HG02759 (cell line): ENCODE data around the gene KCNMB4.
"Not testable (repeated sequence)": the region's sequence is repeated elsewhere in the genome, so short reads cannot be mapped to it uniquely, and the experiment has no call there.

Experiments used
- ATAC-seq: cut with Tn5 transposase; IDR thresholded peaks from one replicate; pipeline ENCODE4 v1.9.1; 2021; ENCODE audit warnings: mild to moderate bottlenecking, moderate library complexity; ENCODE audit not compliant: unreplicated experiment

The KCNMB4 gene

DNA sequence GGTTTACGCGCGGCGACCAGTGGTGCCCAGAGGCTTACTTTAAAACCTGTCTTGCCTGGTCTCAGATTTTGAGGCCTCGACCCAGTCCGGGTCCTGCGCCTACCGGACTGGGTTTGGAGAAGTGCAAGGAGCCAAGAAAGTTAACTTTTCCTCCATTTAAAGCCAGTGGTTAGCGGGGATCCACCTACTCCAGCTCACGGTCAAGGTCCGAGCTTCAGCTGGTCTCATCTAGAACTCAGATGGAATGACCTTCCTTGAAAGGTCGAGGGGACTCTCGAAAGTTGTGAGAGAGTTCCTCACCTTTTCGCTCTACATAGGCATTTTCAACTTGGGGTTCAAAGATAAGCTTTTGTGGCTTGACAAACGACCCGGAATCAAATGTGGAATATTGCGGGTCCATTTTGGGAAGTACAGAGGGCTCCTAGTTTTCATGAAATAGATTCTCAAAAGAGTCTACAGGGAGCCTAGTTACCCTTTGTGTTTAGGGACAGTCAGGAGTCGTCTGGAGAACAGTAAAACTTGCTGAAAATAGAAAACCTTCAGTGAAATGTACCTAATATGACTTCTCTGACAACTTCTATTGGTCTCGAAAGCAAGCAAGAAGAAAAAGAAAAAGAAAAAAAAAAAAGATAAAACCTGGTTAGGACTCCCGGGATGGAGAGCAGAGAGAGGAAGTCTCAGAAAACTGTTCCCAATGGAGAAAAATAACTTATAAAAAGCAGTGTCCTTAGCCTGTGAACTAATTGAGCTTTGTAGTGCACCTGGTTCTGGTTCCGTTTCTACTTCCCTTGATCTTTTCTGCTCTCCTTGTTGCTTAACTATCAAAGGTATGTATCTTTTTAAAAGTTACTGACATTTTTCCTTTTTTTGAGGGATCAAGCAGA, 1.4 kb downstream of the KCNMB4 start:
- ATAC-seq = no peak

DNA sequence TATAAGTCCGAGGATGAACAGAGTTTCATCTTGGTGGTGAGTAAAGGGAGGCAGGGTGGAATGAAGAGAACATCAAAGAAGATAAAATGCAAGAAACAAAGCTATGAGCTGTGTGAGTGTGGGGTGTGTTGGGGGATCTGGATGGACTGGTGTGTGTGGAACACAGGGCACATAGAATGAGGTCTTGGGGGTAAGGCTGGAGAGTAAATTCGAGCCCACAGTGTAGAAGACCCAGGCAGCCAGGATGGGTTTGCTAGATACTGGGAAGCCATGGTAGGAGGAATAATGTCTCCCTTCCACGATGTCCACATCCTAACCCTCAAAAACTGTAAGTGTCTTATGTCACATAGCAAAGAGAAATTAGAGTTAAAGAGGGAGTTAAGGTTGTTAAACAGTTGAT, 6.8 kb downstream of the KCNMB4 start:
- ATAC-seq = no peak

DNA sequence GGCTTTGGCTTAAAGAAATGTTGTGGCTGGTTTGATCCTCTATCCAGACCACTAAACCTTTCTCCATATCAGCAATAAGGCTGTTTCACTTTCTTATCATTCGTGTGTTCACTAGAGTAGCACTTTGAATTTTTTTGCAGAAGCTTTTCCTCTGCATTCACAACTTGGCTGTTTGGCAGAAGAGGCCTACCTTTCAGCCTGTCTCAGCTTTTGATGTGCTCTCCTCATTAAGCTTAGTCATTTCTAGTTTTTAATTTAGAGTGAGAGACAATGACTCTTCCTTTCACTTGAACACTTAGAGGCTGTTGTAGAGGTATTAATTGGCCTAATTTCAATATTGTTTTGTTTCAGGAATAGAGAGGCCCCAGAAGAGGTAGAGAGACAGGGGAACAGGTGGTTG, 13.8 kb downstream of the KCNMB4 start:
- no peak for ATAC-seq

DNA sequence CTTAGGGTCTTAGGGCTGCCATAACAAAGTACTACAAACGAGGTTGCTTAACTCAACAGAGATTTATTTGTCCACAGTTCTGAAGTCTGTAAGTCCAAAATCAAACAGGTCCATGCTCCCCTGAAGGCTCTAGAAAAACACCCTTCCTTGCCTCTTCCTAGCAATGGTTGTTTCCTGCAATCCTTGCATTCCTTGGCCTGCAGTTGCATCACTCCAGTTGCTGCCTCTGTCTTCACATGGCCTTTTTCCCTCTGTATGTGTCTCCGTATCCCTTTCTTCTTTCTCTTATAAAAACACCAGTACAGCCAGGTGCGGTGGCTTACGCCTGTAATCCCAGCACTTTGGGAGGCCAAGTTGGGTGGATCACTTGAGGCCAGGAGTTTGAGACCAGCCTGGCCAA, 17.4 kb downstream of the KCNMB4 start:
- no peak for ATAC-seq

DNA sequence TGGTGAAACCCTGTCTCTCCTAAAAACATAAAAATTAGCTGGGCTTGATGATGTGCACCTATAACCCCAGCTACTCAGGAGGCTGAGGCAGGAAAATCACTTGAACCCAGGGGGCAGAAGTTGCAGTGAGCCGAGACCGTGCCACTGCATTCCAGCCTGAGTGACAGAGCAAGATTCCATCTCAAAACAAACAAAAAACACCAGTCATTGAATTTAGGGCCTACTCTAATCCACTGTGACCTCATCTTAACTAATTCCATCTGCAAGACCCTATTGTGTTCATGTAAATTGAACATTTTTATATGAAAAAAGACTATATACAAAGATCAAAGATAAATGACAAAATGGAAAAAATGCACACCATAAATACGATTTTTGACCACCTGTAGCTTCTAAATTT, 17.8 kb downstream of the KCNMB4 start:
- no peak for ATAC-seq

DNA sequence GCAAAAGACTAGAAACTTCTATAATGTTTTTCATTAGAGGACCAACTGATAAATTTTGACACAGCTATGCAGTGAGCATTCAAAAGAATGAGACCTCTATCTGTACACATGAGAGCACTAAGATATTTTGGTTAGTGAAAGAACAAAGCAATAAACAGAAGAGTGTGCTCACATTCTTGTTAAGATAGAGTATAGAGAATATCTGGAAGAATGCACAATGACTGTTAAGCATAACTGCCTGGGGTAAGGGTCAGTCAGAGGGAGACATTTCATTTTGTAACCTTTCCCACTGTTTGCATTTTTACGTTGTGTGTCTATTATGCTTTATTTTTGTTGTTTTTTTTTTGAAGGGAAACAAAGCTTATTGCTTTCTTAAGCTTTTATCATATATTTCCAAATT, 20.7 kb downstream of the KCNMB4 start:
- no peak for ATAC-seq

DNA sequence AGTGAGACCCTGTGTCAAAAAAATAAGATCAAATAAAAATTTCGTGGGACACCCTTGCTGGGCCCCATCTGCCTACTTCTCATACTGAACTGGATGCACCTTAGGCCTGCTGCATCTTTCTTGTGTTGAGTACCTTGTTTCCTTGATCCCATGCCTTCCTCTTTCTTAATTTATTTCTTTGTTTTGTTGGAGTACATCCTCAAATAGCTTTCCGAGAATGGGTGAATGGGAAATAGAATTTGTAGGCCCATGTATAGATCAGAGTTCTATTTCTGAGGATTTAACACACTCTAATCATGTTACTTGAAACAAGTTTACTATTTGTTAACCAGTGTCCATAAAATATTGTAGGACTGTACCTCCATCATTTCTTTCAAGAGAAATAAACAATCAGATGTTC, 23.6 kb downstream of the KCNMB4 start:
- no peak for ATAC-seq

DNA sequence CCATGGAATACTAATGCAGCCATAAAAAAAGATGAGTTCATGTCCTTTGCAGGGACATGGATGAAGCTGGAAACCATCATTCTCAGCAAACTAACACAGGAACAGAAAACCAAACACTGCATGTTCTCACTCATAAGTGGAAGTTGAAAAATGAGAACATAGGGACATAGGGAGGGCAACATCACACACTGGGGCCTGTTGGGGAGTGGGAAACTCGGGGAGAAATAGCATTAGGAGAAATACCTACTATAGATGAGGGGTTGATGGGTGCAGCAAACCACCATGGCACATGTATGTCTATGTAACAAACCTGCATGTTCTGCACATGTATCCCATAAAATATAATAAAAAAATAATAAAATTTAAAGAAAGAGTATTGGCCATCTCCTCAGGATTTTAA, 26.5 kb downstream of the KCNMB4 start:
- not testable (repeated sequence) for ATAC-seq

DNA sequence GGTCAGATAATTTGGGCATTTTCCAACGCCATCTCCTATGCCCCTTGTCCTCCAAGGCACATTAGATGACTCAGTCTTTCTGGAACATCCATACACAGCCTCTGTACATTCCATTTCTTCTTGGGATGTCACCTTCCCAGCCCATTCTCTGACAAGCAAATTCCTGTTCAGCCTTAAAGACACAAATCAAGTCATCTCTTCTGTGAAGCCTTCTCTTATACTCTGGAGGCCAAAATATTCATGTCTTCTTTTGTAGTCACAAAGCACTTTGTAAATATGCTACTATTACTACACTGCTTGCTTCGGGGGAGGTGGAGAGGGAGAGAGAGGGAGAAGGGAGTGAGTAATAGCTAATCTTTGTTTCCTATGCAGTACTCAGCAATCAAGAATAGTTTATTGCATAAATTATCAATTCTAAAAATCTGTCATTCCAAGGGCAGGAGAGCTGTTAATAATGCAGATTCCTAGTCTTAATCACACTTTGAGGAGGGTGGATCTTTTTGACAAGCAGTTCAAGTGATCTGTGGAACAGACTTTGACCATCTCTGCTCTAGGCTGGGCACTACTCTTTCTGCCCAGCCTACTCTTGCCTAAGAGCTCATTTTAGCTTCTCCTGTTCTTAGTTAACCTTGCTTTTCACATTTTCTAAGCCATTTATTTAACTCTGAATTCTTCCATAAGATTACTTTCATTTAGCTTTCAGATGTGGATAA, 27.9 kb downstream of the KCNMB4 start:
- no peak for ATAC-seq

DNA sequence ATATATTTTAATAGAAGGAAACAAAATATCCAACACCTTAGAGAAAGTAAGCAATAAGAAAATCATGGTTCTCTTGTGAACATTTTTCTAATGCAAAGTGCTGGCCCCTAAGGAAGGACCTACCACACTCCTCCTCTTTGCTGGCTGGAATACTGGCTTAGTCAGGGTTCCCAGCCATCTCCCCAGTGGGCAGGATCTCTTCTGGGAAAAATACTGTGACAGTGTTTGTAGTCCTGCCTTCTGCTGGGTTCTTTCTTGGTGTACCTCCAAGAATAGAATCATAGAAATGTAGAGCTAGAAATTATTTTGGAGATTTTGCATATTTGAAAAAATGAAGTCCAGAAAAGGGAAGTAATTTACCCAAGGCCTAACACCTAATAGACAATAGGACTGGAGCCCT, 31.9 kb downstream of the KCNMB4 start:
- no peak for ATAC-seq

DNA sequence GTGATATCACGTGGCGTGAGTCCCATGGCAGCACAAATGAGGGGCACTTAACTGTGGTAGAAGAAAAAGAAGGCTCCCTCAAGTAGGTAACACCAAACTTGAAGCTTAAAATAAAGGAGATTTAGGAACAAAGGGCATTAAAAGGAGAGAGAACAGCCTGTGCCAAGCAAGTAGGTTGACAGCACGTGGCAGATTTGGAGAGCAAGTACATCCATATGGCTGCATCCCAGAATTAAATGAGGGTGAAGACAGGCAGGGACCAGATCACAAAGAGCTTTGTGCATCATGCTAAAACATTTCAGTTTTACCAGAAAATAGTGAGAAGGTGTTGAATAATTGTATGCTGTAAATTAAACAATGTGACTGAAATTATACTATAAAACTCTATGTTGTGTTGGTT, 32.8 kb downstream of the KCNMB4 start:
- no peak for ATAC-seq

DNA sequence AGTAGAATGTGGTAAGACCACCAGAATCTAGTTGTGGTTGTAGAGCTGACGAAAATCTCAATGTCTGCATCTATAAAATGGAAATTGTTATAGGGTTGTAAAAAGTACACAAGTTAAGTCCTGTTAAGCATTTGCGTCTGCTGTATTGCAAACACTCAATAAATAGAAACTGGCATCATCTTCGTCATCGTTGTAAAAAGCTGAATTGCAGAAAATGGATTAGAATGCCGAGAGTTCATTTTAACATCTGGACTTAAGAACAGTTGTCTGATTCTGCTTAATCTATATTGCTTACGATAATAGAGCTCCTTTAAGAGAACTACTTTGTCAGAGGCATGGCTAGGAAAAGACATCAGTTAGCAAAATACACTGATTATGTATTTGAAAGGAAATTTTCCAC, 33.2 kb downstream of the KCNMB4 start:
- ATAC-seq = no peak

DNA sequence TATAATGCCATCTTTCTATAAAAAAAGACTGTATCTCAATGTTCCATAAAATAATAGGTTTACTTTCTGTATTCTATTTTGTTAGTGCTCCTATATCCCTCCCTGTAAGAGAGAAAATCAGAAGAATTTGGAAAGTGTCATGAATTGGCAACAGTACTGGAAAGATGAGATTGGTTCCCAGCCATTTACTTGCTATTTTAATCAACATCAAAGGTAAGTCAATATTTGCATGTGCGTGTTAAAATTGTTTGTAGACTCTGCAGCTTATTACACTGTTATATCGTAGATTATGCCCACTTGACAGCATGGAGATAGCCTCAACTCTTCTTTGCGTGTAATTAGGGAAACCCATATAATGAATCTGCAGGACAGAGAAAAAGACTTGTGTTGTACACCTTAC, 34.0 kb downstream of the KCNMB4 start:
- no peak for ATAC-seq

DNA sequence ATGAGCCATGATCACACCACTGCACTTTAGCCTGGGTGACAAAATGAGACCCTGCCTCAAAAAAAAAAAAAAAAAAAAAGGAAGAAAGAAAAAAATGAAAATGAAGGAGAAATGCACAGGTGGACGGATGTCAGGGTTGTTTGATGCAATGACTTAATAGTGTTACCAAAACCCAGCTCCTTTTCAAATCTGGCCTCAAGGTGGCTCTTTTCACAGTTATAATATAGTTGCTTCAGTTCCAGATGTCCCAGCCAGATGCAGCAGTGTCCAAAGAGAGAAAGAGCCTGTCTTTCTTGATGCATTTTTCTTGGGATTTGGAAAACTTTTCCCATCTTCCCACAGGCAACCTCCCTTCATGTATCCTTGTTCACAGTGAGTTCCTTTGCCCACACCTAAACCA, 36.5 kb downstream of the KCNMB4 start:
- ATAC-seq = no peak

DNA sequence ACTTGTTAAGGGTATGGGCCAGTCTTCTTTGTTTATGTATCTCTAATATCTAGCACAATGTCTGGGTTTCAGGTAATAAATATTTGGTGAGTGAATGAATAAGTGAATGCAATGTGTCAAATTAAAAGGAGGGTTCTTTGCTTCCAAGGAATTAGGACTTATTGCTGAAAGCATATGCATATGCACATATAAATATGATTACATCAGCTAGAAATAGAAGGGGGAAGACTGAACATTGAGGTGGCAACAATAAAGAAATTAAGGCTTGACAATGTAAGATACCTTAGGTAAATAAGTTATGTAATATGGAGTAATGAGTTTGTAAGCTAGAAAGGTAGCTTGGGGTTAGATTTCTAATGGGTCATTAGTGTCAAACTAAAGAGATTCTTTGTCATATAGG, 37.7 kb downstream of the KCNMB4 start:
- no peak for ATAC-seq

DNA sequence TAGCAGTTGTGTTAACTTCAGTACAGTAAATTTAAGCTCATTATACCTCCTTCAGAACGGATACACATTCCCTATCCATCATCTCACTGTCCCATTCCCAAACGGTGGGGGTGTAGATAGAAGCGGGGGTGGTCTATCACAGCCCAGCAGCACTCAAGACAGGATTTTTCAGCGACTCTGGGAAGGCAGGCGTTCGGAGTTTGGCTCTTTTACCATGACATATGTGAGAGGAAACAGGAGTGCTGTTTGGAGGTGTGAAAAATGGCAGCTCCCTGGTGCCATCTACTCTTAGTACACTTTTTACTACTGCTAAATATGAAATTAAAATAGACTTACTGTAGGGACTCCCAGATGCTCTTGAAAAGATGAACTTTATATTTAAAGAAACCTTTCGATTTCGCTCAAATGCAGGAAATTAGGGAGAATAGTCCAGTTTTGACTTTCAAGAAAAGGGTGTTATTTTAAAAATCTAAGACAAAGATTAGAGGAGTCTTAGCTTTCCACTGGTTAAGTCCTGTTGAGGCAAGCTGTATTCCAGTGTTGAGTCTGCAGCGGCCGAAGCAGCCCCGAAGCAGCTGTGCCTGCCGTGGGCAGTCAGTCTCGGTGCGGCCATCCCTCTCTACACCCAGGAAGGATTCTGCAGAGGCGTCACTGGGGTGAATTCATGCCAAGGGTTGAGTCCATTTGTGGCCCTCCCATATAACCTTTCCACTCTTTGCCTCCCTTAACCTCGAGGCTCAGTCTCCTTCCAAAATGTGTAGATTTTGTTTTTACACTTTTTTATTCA, 42.1 kb downstream of the KCNMB4 start:
- ATAC-seq = no peak

DNA sequence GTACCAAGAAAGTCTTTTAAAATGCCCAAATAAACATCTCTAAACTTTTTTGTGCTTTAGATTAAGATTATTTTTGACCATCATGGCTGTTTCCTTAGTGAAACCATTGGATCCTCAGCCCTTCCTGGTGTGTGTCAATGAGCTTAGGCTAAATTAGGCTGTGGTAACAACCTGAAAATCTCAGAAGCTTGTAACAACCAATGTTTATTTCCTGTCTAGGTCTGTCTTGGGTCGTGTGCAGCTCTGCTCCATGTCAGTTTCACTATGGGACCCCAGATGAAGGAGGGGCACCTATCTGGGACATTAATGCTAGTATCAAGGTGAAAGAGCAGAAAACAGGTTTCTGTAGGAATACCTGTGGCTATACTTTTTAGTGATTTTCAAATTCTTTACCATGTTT, 49.9 kb downstream of the KCNMB4 start:
- no peak for ATAC-seq

DNA sequence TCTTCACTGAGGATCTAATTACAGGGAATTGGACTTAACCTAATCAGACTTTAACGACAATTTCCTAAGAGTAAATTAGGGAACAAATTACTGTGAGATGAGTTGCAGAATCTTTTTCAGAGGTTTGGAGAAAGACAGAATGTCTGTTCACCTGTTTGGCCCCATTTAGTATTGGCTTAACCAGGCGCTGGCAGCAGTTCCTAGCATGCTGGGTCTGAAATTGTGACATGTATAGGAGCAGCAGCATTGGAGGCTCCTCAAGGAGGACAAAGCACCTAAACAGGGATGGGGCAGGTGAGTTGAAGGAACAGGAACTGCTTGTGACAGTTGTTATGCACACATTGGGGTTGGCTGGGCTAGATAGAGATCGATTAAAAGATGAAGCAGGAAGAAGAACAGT, 51.0 kb downstream of the KCNMB4 start:
- no peak for ATAC-seq

DNA sequence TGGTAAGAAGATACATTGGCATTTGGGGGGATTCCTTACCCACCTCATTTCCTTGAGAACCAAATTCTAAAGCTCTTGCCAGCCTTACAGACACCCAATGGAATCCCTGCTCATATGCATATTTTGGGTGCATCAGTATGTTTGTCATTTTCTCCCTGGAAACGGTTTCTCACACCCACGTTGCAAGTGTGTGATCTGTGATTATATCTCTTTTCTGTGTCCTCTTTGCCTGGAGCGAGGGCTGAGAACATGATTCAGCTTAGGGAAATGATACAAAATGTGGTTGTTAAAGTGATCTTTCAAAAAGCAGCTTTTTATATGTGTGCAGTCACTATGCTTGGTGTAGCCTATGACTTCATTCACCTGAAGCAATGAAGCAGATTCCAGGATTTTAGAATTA, 52.0 kb downstream of the KCNMB4 start:
- ATAC-seq = no peak

DNA sequence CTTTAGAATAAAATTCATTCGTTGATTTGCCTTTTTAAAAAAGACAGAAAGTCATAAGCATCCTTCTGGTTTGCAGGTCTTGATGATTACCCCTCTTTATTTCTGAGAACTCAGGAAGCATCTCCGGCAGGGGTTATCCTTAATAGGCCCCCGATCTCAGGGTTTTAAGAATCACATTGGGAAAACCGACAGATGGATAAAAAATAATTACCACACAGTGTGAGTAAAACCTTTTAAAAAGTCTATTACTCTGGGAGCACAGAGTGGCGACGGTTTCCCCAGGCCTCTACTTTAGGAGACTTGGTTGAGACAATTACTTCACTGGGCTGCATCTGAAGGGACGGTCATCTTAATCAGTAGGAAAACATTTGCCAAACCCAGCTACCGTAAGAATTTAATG, 56.5 kb downstream of the KCNMB4 start:
- ATAC-seq = no peak

DNA sequence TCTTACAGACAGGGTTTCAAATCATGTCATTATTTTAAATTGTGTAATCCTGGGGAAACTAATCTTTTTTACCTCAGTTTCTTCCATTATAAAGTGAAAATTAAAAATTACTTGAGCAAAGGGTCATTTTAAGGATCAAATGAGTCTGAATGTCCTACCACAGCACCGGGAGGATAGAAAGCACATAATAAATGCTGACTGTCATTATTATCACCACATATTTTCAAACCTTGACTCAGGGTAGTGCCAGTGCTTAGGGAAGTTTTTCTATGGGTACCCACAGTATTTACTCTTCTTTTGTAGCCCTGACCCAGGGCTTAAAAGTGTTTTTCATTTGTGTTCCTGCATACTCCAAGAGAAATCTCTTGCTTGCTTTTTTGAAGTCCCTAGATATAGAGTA, 60.5 kb downstream of the KCNMB4 start:
- no peak for ATAC-seq

DNA sequence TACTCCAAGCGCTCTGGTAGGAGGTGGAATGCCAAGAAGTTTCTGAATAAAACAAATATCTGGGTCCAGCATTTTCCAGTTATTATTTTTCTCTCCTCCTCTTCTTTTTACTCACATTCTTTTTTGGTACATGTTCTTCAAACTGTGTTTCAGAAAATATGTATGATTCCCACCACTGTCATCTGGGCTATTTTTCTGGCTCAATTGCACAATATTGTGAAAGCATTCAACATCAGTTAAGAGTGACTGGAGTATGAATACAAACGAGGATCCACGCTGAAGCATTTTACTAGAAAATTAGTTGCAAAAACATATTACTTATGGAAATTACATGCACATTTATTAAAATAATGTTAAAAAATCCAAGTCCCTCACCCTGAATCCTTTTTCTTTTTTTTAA, 61.5 kb downstream of the KCNMB4 start:
- ATAC-seq = no peak
